NB4 (cell line): ENCODE data around the gene FBXL17.

ENCODE experiments used
- DNase-seq: peaks from one replicate; pipeline ENCODE4 v3.0.0; 2010; ENCODE audit warnings: low read depth
- H3K4me3 ChIP-seq: one replicate; pipeline ENCODE4 v1.5.1; 2011; ENCODE audit warnings: mild to moderate bottlenecking, low read depth, low read length, moderate library complexity
- CTCF ChIP-seq: IDR thresholded peaks from one replicate; pipeline ENCODE4 v1.5.1; 2012; ENCODE audit warnings: low read depth, low read length
- MAX ChIP-seq: IDR thresholded peaks from 2 replicates; pipeline ENCODE4 v1.6.1; 2011; ENCODE audit warnings: low read depth, low read length
- MYC ChIP-seq: IDR thresholded peaks from 2 replicates; pipeline ENCODE4 v1.6.1; 2011; ENCODE audit warnings: low read depth, low read length
- POLR2A ChIP-seq: IDR thresholded peaks from 2 replicates; pipeline ENCODE4 v1.6.1; 2011; ENCODE audit warnings: mild to moderate bottlenecking; ENCODE audit not compliant: insufficient read length; ENCODE audit errors: extremely low read depth

FBXL17 gene

GRCh38 chr5:108025957-108026356 is 355.9 kb downstream of the FBXL17 start:
- TF ChIP-seq CTCF (no peak), POLR2A (no peak), MAX (no peak), MYC (no peak)

GRCh38 chr5:108024986-108025385 is 356.9 kb downstream of the FBXL17 start:
- TF ChIP-seq MAX (no peak), MYC (no peak), POLR2A (no peak), CTCF (no peak)
- H3K4me3 ChIP-seq = no peak overlapping the region

More at GRCh38 chr5:108025957-108026356, 355.9 kb downstream of the FBXL17 start:
- no peak overlapping the region for H3K4me3 ChIP-seq
- no peak for DNase-seq

GRCh38 chr5:108016101-108016500 is 365.8 kb downstream of the FBXL17 start:
- no peak for DNase-seq
- no peak overlapping the region for H3K4me3 ChIP-seq
- no peak for TF ChIP-seq POLR2A
- no peak for TF ChIP-seq MAX
- TF ChIP-seq MYC = no peak
- no peak for TF ChIP-seq CTCF

More at GRCh38 chr5:108024986-108025385, 356.9 kb downstream of the FBXL17 start:
- no peak for DNase-seq

GRCh38 chr5:108006791-108007190 is 375.1 kb downstream of the FBXL17 start:
- DNase-seq = no peak
- H3K4me3 ChIP-seq = no peak overlapping the region
- TF ChIP-seq MAX = no peak
- no peak for TF ChIP-seq CTCF
- TF ChIP-seq MYC = no peak
- TF ChIP-seq POLR2A = no peak

- no peak for TF ChIP-seq MAX
- TF ChIP-seq MYC = no peak
- TF ChIP-seq CTCF = no peak
- no peak for TF ChIP-seq POLR2A
- DNase-seq = peak; percentile 59
- no peak overlapping the region for H3K4me3 ChIP-seq
These were observed 378.7 kb downstream of the FBXL17 start for GRCh38 chr5:108003178-108003577.

GRCh38 chr5:108001222-108001621 is 380.7 kb downstream of the FBXL17 start:
- no peak for TF ChIP-seq MYC
- TF ChIP-seq MAX = no peak
- no peak for TF ChIP-seq POLR2A
- TF ChIP-seq CTCF = no peak
- no peak overlapping the region for H3K4me3 ChIP-seq
- DNase-seq = no peak
